ENCODE measurements around the gene AQP7. TPM values are rescaled to one million over a fixed set of nuclear protein-coding genes. Genes with fewer than 3 reads are reported as not detected.
A peak's percentile ranks its signal among the peaks of the same experiment; 100 is the strongest.
"Not testable (repeated sequence)": the region's sequence is repeated elsewhere in the genome, so short reads cannot be mapped to it uniquely, and the experiment has no call there.

AQP7 gene
- total and polyA plus RNA-seq, 10 donors, result 0.26 to 3.2 (median 1.7) TPM

GRCh38 chr9:33393581-33393980 lies 8.8 kb downstream of the AQP7 start:
- no peak overlapping the region for H3K4me3 ChIP-seq
- TF ChIP-seq CTCF (IDR thresholded peaks at IDR 0.05 in 8 of 11, conservative IDR thresholded peaks at IDR 0.05 in 3 of 11) (no peak), POLR2A (IDR thresholded peaks at IDR 0.05) (no peak), POLR2AphosphoS5 (IDR thresholded peaks at IDR 0.05) (no peak)

GRCh38 chr9:33392591-33393021 lies 9.8 kb downstream of the AQP7 start:
- Histone ChIP-seq H3K27ac (peak overlapping the region in 3 of 8 donors; percentile 13 to 89 (median 81)), H3K4me1 (peaks cover 0 to 19% (median 0%) of the 10 kb centered on the region in 6 donors)
- H3K36me3 ChIP-seq; H3K27me3 ChIP-seq (replicated peaks in 1 of 7); intact Hi-C loops (cut with DNase I; ENCODE audit: low total_unique reads); DNase-seq; H3K4me3 ChIP-seq; H3K9me3 ChIP-seq: not testable (repeated sequence)
- 70 to 85% (median 77%) methylated on average over 7 of the region's 7 CpGs for WGBS, 5 donors

More at GRCh38 chr9:33393581-33393980, 8.8 kb downstream of the AQP7 start:
- H3K4me1 ChIP-seq, result peaks cover 0 to 19% (median 0%) of the 10 kb centered on the region in 6 donors
- intact Hi-C loops (cut with DNase I; ENCODE audit: low total_unique reads), result no loop called here
- 60 to 73% (median 69%) methylated on average over 11 of the region's 11 CpGs for WGBS, 5 donors
- no peaks in the 10 kb centered on the region for H3K9me3 ChIP-seq
- DNase-seq, result no peak
- no peaks in the 10 kb centered on the region for H3K27me3 ChIP-seq (replicated peaks in 1 of 7)
- peak overlapping the region in 2 of 8 donors; percentile 81 to 89 for H3K27ac ChIP-seq
- no peaks in the 10 kb centered on the region for H3K36me3 ChIP-seq

- H3K27me3 ChIP-seq (replicated peaks in 1 of 7); H3K9me3 ChIP-seq; intact Hi-C loops (cut with DNase I; ENCODE audit: low total_unique reads); H3K4me3 ChIP-seq; H3K36me3 ChIP-seq; DNase-seq: not testable (repeated sequence)
- Histone ChIP-seq H3K4me1 (peaks cover 0 to 19% (median 0%) of the 10 kb centered on the region in 6 donors), H3K27ac (peak overlapping the region; percentile 35 to 89 (median 80))
- WGBS, 5 donors, result 45 to 79% (median 64%) methylated on average over 2 to 9 of the region's 9 CpGs
- peak; percentile 63 to 75 (median 66) for TF ChIP-seq POLR2AphosphoS5 (IDR thresholded peaks at IDR 0.05)
These were observed 11.1 kb downstream of the AQP7 start for GRCh38 chr9:33391111-33391771.

GRCh38 chr9:33388110-33388994 lies 14.0 kb downstream of the AQP7 start:
- 85 to 89% (median 88%) methylated on average over 15 of the region's 15 CpGs for WGBS, 5 donors
- H3K36me3 ChIP-seq, result no peaks in the 10 kb centered on the region

GRCh38 chr9:33386998-33387397 lies 15.4 kb downstream of the AQP7 start:
- H3K27me3 ChIP-seq (replicated peaks in 1 of 7); H3K4me3 ChIP-seq; H3K4me1 ChIP-seq; H3K9me3 ChIP-seq; intact Hi-C loops (cut with DNase I; ENCODE audit: low total_unique reads); H3K36me3 ChIP-seq; H3K27ac ChIP-seq: not testable (repeated sequence)
- WGBS, 5 donors, result 74 to 82% (median 81%) methylated on average over 7 to 9 of the region's 9 CpGs
- peak; percentile 28 for DNase-seq

More at GRCh38 chr9:33388110-33388994, 14.0 kb downstream of the AQP7 start:
- no peaks in the 10 kb centered on the region for H3K27me3 ChIP-seq (replicated peaks in 1 of 7)
- H3K4me1 ChIP-seq, result peaks cover 0 to 17% (median 0%) of the 10 kb centered on the region in 6 donors
- intact Hi-C loops (cut with DNase I; ENCODE audit: low total_unique reads), result no loop called here
- H3K4me3 ChIP-seq, result no peak overlapping the region
- no peak for DNase-seq
- no peak overlapping the region for H3K27ac ChIP-seq
- no peaks in the 10 kb centered on the region for H3K9me3 ChIP-seq
- no peak for TF ChIP-seq POLR2A (IDR thresholded peaks at IDR 0.05)

- DNase-seq, result peak; percentile 33
- intact Hi-C loops (cut with DNase I; ENCODE audit: low total_unique reads); H3K36me3 ChIP-seq; H3K4me3 ChIP-seq; H3K27me3 ChIP-seq (replicated peaks in 1 of 7); H3K27ac ChIP-seq; H3K9me3 ChIP-seq; H3K4me1 ChIP-seq: not testable (repeated sequence)
- WGBS, 5 donors, result 66 to 97% (median 87%) methylated on average over 8 to 14 of the region's 14 CpGs
These were observed 15.7 kb downstream of the AQP7 start for GRCh38 chr9:33386641-33386996.

- H3K27ac ChIP-seq; H3K4me1 ChIP-seq; H3K9me3 ChIP-seq; intact Hi-C loops (cut with DNase I; ENCODE audit: low total_unique reads); H3K36me3 ChIP-seq; H3K27me3 ChIP-seq (replicated peaks in 1 of 7); H3K4me3 ChIP-seq: not testable (repeated sequence)
- peak; percentile 49 for DNase-seq
- WGBS, 5 donors, result 75 to 84% (median 80%) methylated on average over 21 to 23 of the region's 23 CpGs
These were observed 16.3 kb downstream of the AQP7 start for GRCh38 chr9:33385979-33386640.

GRCh38 chr9:33385536-33385935 lies 16.8 kb downstream of the AQP7 start:
- H3K27ac ChIP-seq; H3K4me3 ChIP-seq; H3K4me1 ChIP-seq; H3K9me3 ChIP-seq; intact Hi-C loops (cut with DNase I; ENCODE audit: low total_unique reads); H3K36me3 ChIP-seq; H3K27me3 ChIP-seq (replicated peaks in 1 of 7): not testable (repeated sequence)
- 86 to 100% (median 95%) methylated on average over 1 to 11 of the region's 11 CpGs for WGBS, 5 donors
- peak; percentile 53 for DNase-seq

GRCh38 chr9:33383396-33383795 lies 19.0 kb downstream of the AQP7 start:
- DNase-seq, result peak; percentile 39

More at GRCh38 chr9:33383396-33383795, 19.0 kb downstream of the AQP7 start:
- H3K4me3 ChIP-seq; H3K36me3 ChIP-seq; intact Hi-C loops (cut with DNase I; ENCODE audit: low total_unique reads); H3K27me3 ChIP-seq (replicated peaks in 1 of 7); H3K9me3 ChIP-seq; H3K4me1 ChIP-seq; H3K27ac ChIP-seq: not testable (repeated sequence)
- WGBS, 5 donors, result 91 to 97% (median 94%) methylated on average over 11 of the region's 11 CpGs
